ENCODE results near the gene NUDT5.

DNA sequence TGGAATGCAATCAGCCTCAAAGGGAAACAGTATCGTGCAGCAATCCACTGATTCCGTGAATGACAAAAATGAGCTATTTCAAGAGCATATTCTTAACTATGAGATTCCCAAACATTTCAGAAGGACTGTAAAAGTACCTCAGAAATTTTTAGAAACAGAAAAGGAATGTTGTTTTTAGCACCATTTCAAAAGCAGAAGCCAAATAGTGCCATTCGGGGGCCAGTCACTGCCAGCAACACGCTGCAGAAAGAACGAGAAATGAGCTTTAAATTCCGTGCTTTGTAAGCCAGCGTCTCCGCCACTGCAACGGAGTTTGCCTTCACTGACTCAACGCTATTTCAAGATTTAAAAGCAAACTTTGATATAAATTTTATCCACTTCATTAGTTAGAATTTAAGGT is 6.3 kb downstream of the NUDT5 start:
- TF ChIP-seq, protein P1, sequence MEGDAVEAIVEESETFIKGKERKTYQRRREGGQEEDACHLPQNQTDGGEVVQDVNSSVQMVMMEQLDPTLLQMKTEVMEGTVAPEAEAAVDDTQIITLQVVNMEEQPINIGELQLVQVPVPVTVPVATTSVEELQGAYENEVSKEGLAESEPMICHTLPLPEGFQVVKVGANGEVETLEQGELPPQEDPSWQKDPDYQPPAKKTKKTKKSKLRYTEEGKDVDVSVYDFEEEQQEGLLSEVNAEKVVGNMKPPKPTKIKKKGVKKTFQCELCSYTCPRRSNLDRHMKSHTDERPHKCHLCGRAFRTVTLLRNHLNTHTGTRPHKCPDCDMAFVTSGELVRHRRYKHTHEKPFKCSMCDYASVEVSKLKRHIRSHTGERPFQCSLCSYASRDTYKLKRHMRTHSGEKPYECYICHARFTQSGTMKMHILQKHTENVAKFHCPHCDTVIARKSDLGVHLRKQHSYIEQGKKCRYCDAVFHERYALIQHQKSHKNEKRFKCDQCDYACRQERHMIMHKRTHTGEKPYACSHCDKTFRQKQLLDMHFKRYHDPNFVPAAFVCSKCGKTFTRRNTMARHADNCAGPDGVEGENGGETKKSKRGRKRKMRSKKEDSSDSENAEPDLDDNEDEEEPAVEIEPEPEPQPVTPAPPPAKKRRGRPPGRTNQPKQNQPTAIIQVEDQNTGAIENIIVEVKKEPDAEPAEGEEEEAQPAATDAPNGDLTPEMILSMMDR (IDR thresholded peaks at IDR 0.05; ENCODE audit: low read depth, low read length), result no peak
- no peak for TF ChIP-seq EZH2phosphoT487 (IDR thresholded peaks at IDR 0.05; ENCODE audit: low read depth)

Measured in OCI-LY3 (cell line).